ENCODE measurements around the gene ALK. TPM values are rescaled to one million over a fixed set of nuclear protein-coding genes. Genes with fewer than 3 reads are reported as not detected.

Gene ALK
- total RNA-seq, 1 experiment from 2014 or later = 0.87 TPM

GRCh38 chr2:29227935-29228675 is 693.3 kb downstream of the ALK start:
- Histone ChIP-seq H3K4me1 (ENCODE audit: insufficient read depth, low read length) (peaks cover 5% of the 10 kb centered on the region; the same call in 1 of the 2 replicates), H3K79me2 (ENCODE audit: low read length) (no peaks in the 10 kb centered on the region), H3K4me3 (ENCODE audit: low read length) (no peak overlapping the region), H3K9me3 (ENCODE audit: low read length) (no peaks in the 10 kb centered on the region), H3K27ac (ENCODE audit: low read length) (no peak overlapping the region), H3K36me3 (ENCODE audit: low read depth, low read length) (no peaks in the 10 kb centered on the region), H4K20me1 (ENCODE audit: low read length) (no peaks in the 10 kb centered on the region), H3K9me2 (replicated peaks; ENCODE audit: low read length) (no peaks in the 10 kb centered on the region), H3K9ac (ENCODE audit: low read length) (no peak overlapping the region), H3F3A (ENCODE audit: low read length, unreplicated experiment) (no peaks in the 10 kb centered on the region), H3K27me3 (ENCODE audit: low read length) (no peaks in the 10 kb centered on the region), H3K4me2 (ENCODE audit: low read length) (no peak overlapping the region), H2AFZ (ENCODE audit: low read length) (no peak overlapping the region)
- ATAC-seq (no peak), DNase-seq (no peak)
- TF ChIP-seq CTCF (conservative IDR thresholded peaks at IDR 0.05; ENCODE audit: low read depth, low read length) = no peak
- no peak for TF ChIP-seq EZH2 (IDR thresholded peaks at IDR 0.05; ENCODE audit: low read length, unreplicated experiment)
- intact Hi-C loops (cut with micrococcal nuclease) = no loop called here
- POLR2A ChIA-PET (ENCODE audit: unreplicated experiment) = no interaction called here
- CTCF ChIA-PET = no interaction called here
- no TSS peak for BruUV-seq (replicated peaks)

- no peaks in the 10 kb centered on the region for H3K9me3 ChIP-seq (ENCODE audit: low read length)
- no peaks in the 10 kb centered on the region for H3K9me2 ChIP-seq (replicated peaks; ENCODE audit: low read length)
- ChIA-PET POLR2A (ENCODE audit: unreplicated experiment) (no interaction called here), CTCF (no interaction called here)
- H3K36me3 ChIP-seq (ENCODE audit: low read depth, low read length) = no peaks in the 10 kb centered on the region
- H2AFZ ChIP-seq (ENCODE audit: low read length) = no peak overlapping the region
- H3K4me3 ChIP-seq (ENCODE audit: low read length) = no peak overlapping the region
- ATAC-seq (no peak), DNase-seq (no peak)
- no peaks in the 10 kb centered on the region for H3K79me2 ChIP-seq (ENCODE audit: low read length)
- BruUV-seq (replicated peaks) = no TSS peak
- no peak overlapping the region for H3K27ac ChIP-seq (ENCODE audit: low read length)
- H3K4me1 ChIP-seq (ENCODE audit: insufficient read depth, low read length) = no peaks in the 10 kb centered on the region
- H3K27me3 ChIP-seq (ENCODE audit: low read length) = no peaks in the 10 kb centered on the region
- no peak overlapping the region for H3K9ac ChIP-seq (ENCODE audit: low read length)
- no peak overlapping the region for H3K4me2 ChIP-seq (ENCODE audit: low read length)
- H4K20me1 ChIP-seq (ENCODE audit: low read length) = no peaks in the 10 kb centered on the region
- intact Hi-C loops (cut with micrococcal nuclease) = no loop called here
- TF ChIP-seq EZH2 (IDR thresholded peaks at IDR 0.05; ENCODE audit: low read length, unreplicated experiment) (no peak), EZH2phosphoT487 (IDR thresholded peaks at IDR 0.05; ENCODE audit: borderline replicate concordance, low read length) (no peak), CTCF (conservative IDR thresholded peaks at IDR 0.05; ENCODE audit: low read depth, low read length) (no peak)
- H3F3A ChIP-seq (ENCODE audit: low read length, unreplicated experiment) = no peaks in the 10 kb centered on the region
Measured at GRCh38 chr2:29226808-29227207, 694.6 kb downstream of the ALK start.

GRCh38 chr2:29226375-29226774 is 695.0 kb downstream of the ALK start:
- H3K4me2 ChIP-seq (ENCODE audit: low read length) = no peak overlapping the region
- no peaks in the 10 kb centered on the region for H3K79me2 ChIP-seq (ENCODE audit: low read length)
- H3K4me1 ChIP-seq (ENCODE audit: insufficient read depth, low read length) = no peaks in the 10 kb centered on the region
- no peak for TF ChIP-seq EZH2 (IDR thresholded peaks at IDR 0.05; ENCODE audit: low read length, unreplicated experiment)
- TF ChIP-seq CTCF (conservative IDR thresholded peaks at IDR 0.05; ENCODE audit: low read depth, low read length) = no peak
- TF ChIP-seq EZH2phosphoT487 (IDR thresholded peaks at IDR 0.05; ENCODE audit: borderline replicate concordance, low read length) = no peak
- H3K27me3 ChIP-seq (ENCODE audit: low read length) = no peaks in the 10 kb centered on the region
- DNase-seq (no peak), ATAC-seq (no peak)
- H3K36me3 ChIP-seq (ENCODE audit: low read depth, low read length) = no peaks in the 10 kb centered on the region
- no peaks in the 10 kb centered on the region for H3K9me3 ChIP-seq (ENCODE audit: low read length)
- ChIA-PET CTCF (no interaction called here), POLR2A (ENCODE audit: unreplicated experiment) (no interaction called here)
- no peak overlapping the region for H2AFZ ChIP-seq (ENCODE audit: low read length)
- BruUV-seq (replicated peaks) = no TSS peak
- H3K9me2 ChIP-seq (replicated peaks; ENCODE audit: low read length) = no peaks in the 10 kb centered on the region
- H3F3A ChIP-seq (ENCODE audit: low read length, unreplicated experiment) = no peaks in the 10 kb centered on the region
- H3K9ac ChIP-seq (ENCODE audit: low read length) = no peak overlapping the region
- no peak overlapping the region for H3K27ac ChIP-seq (ENCODE audit: low read length)
- no peaks in the 10 kb centered on the region for H4K20me1 ChIP-seq (ENCODE audit: low read length)
- H3K4me3 ChIP-seq (ENCODE audit: low read length) = no peak overlapping the region
- intact Hi-C loops (cut with micrococcal nuclease) = no loop called here
